Measurements from ENCODE around the gene MCRIP2.
A peak's percentile ranks its signal among the peaks of the same experiment; 100 is the strongest.
"Not testable (repeated sequence)": the region's sequence is repeated elsewhere in the genome, so short reads cannot be mapped to it uniquely, and the experiment has no call there.

MCRIP2 gene

GRCh38 chr16:641326-642188 lies at the start of gene MCRIP2:
MCRIP2 (plus strand) TSS chr16:641828; CDS start chr16:641992, 164 bp downstream.
- peak; percentile 90 for DNase-seq

GRCh38 chr16:591892-592517 lies 49.6 kb upstream of the MCRIP2 start:
- DNase-seq: no peak

GRCh38 chr16:592518-593306 lies 48.9 kb upstream of the MCRIP2 start:
- DNase-seq: no peak

- no peak for DNase-seq
These were observed 48.2 kb upstream of the MCRIP2 start for GRCh38 chr16:593406-593805.

GRCh38 chr16:593807-594206 lies 47.8 kb upstream of the MCRIP2 start:
- DNase-seq: no peak

- no peak for DNase-seq
These were observed 46.5 kb upstream of the MCRIP2 start for GRCh38 chr16:595094-595528.

- no peak for DNase-seq
These were observed 45.5 kb upstream of the MCRIP2 start for GRCh38 chr16:595942-596735.

- DNase-seq: no peak
These were observed 44.9 kb upstream of the MCRIP2 start for GRCh38 chr16:596736-597060.

GRCh38 chr16:597655-598054 lies 44.0 kb upstream of the MCRIP2 start:
- not testable (repeated sequence) for DNase-seq

- DNase-seq: no peak
These were observed 42.5 kb upstream of the MCRIP2 start for GRCh38 chr16:598823-599739.

- DNase-seq: no peak
These were observed 40.8 kb upstream of the MCRIP2 start for GRCh38 chr16:600781-601180.

GRCh38 chr16:603933-604332 lies 37.7 kb upstream of the MCRIP2 start:
- no peak for DNase-seq

GRCh38 chr16:606656-607307 lies 34.8 kb upstream of the MCRIP2 start:
- DNase-seq: no peak

GRCh38 chr16:608019-608418 lies 33.6 kb upstream of the MCRIP2 start:
- no peak for DNase-seq

GRCh38 chr16:609316-609715 lies 32.3 kb upstream of the MCRIP2 start:
- DNase-seq: no peak

- no peak for DNase-seq
These were observed 31.6 kb upstream of the MCRIP2 start for GRCh38 chr16:609984-610383.

- DNase-seq: no peak
These were observed 30.9 kb upstream of the MCRIP2 start for GRCh38 chr16:610513-611381.

- DNase-seq: no peak
These were observed 26.5 kb upstream of the MCRIP2 start for GRCh38 chr16:615122-615521.

GRCh38 chr16:616733-617586 lies 24.7 kb upstream of the MCRIP2 start:
- no peak for DNase-seq

Measured in OCI-M1 (cell line).